Measurements from ENCODE around the gene HABP2.

HABP2 gene

DNA sequence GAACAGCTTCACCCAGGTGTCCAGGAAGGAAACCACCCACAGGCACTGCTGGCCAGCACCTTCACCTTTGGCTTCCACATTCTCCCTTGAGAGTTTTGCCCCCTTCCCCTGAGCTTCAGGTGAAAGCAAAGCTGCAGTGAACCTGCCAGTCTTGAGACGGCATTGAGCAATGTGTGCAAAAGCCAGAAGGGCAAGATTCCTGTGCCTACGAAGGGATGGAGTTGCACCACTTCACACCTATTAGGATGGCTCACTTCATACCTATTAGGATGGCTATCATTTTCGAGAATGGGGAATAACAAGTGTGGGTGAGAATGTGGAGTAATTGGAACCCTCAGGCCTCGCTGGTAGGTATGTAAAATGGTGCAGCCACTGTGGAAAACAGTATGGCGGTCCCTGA lies 7.2 kb downstream of the HABP2 start:
- DNase-seq: no peak

DNA sequence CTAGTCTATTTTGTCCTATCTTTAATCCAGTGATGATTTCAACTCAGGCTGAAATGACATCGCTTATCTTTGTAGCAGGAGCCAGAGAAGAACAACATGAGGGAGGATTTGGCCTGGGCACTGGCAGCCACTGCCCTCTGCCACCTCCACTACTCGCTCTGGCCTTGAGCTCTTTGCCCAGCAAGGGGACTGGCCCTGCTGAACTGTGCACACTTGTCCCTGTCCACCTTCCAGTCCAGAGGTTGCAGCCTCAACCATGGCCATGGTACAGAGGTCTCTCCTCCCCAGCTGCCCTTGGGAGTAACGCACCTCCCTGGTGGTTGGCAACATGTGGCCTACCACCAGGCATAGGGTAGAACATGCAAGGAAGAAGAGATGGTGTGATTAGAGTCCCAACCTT lies 8.4 kb downstream of the HABP2 start:
- no peak for DNase-seq

DNA sequence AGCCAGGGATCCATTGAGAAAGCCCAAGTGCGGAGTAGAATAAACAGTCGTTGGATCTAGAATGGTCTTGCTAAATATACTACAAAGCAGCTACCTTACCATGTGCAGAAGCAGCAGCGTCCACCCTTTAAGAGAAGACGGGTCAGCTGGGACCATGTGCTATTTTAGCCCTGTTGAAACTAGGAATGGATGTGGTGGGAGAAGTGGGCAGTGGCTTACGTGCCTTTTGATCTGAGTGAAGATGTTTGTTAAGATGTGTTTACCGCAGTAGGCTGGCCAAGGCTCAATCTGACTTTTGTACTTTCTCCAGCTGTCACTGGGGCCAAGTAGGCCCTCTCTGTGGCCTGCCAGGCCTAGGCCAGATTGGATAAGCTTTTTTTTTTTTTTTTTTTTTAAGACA lies 9.2 kb downstream of the HABP2 start:
- DNase-seq: no peak

DNA sequence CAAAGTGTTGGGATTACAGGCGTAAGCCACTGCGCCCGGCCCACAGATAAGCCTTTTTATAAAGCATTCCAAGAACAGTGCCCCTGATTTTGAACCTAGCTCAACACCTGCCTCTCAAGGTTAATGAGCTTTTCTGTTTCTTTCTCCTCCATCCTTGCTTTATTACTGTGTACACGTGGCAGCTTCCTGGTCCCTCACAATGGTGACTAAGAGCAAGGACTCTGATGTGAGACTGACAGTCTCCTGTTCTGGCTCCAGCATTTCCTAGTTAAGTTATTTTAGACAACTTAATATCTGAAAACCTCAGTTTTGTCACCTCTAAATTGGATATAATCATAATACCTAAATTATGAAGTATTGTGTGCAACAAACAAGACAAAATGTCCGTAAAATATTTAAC lies 9.9 kb downstream of the HABP2 start:
- peak; percentile 3 for DNase-seq

DNA sequence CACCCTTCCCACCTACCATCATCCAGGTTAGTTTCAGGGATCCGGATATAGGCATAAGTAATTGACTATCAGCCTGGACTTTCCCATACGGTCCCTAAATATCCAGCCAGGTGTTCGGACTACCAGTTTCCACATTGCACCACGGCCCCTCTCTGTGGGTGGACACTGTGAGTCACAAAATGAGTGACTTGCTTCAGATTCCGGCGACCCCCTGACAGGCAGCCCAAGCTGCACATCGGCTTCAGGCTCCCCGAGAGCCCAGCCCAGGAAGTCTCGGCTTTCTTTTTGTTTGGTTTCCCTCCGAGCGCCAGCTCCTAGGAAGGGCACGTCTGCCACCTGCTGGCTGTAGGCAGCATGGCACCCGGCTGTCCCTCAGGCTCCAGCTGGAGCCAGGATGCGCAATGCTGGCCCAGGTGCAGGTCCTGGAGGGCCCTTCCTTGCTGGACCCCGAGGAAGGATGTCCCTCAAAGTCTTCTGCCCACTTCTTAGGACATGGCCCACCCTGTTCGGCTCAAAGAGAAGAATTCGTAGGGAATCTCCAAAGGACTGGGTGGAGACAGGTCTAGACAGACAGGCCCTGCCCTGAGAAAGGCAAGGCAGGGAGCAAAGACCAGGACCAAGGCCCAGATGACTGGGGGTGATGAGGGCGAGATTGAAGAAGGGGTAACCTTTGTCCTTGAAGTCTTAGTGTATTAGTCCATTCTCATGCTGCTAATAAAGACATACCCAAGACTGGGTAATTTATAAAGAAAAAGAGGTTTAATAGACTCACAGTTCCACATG lies 10.6 kb downstream of the HABP2 start:
- DNase-seq: peak; percentile 86

DNA sequence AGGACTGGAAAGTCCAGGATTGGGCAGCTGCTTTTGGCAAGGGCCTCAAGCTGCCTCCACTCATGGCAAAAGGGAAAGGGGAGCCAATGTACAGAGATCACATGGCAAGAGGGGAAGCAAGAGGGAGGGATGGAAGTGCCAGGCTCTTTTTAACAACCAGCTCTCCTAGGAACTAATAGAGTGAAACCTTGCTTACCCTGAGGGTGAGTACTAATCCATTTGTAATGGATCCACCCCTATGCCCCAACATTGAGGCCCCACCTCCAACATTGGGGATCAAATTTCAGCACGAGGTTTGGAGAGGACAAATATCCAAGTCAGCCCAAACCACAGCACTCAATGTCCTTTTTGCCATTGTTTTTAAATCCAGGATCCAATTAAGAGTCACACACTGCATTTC lies 12.5 kb downstream of the HABP2 start:
- DNase-seq: no peak

DNA sequence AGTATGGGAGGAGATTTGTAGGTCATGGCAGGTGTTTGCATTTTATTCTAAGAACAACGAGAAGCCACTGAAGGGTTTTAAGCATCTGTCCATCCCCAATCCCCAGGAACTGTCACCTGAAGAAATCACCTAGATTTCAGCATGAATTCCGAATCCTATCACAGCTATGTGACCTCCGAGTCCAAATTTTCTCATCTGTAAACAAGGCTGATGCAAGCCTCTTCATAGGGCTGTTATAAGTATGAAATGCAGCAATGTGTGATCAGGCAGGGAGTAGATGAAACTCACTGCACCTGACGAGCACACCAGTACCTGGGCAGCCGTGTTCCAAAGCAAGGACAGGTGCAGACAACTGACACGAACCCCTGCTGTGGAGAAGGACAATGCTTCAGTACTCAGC lies 14.0 kb downstream of the HABP2 start:
- DNase-seq: no peak

DNA sequence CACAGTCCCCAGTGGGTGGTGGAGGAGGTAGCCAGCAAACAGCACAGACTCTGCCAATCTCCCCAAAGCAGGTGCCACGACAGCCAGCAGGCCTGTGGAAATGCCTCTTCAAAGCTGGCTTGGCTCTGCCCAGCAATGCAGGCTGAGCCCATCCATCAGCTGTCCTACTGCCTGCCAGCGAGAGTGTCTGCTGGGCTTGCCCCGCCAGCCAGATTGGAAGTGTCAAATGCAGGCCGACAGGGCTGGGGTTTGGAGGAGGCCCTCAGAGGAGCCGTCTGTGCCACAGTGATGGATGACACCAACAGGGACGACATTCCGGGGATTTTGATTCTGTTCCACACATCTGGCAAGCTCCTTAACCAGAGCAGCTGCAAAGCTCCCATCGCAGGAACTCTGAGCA lies 16.7 kb downstream of the HABP2 start:
- no peak for DNase-seq

DNA sequence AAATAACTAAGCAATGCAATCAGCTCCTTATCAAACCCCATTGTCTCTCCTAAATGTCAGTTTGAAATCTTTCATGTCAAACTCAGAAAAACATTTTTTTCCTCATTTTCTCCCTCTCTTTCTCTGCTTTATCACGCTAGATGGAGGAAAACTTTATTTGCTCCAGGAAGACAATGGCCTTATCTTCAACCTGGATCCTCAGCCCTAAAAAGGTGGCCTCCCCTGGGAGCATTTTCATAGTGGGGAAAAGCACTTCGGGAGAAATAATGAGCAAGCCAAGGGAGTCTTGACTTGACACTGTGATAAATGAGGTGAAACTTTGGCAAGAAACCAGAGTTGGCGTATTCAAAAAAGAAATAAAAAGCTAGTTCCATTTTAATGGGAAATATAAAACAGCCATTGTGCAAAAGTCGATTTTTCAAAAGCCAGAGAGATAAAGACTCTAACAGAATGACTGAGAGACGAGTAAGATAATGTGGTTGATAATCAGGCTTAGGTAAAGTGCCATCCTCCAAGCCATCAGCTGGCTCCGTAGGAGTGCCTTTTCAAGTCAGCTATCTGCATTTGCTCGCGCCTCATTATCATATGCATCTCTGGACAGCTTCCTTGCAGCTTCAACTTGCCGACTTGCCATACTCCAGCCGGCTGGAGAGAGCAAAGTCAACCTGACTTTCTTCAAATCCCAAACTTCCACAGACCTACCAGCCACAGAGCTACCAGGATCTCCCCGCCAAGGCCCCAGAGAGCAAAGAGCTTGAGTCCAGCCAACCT lies 19.9 kb downstream of the HABP2 start:
- no peak for DNase-seq

DNA sequence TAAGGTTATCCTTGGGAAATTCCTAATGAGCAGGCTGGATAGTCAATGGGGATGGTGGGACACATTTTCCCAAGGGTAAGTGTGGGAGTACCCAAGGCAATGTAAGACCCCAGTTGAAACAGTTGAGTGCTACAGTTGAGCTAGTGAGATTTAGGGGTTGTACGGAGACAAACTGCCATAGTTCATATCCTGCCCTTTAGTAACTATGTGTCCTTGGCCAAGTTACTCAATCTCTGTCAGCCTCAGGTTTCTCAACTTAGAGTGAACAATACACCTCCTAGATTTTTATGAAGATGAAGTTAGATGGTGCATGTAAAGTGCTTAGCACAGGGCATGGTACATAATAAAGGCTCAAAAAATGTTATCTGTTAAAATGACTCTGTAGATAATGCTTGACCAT lies 20.5 kb downstream of the HABP2 start:
- no peak for DNase-seq

DNA sequence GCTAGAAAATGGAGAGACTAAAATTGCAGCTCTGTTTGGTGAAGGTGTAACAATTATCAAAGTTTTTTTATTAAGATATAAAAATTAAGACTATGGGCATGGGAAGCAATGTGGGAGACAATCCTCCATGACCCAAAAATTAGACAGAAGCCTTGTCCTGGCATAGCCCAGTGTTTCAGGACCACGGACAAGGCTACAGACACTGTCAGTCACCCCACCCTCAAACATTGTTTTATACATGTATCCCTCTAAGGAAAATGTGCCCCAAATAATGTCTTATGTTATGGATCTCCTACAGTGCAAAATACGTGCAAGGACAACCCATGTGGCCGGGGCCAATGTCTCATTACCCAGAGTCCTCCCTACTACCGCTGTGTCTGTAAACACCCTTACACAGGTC lies 24.0 kb downstream of the HABP2 start:
- peak; percentile 75 for DNase-seq

DNA sequence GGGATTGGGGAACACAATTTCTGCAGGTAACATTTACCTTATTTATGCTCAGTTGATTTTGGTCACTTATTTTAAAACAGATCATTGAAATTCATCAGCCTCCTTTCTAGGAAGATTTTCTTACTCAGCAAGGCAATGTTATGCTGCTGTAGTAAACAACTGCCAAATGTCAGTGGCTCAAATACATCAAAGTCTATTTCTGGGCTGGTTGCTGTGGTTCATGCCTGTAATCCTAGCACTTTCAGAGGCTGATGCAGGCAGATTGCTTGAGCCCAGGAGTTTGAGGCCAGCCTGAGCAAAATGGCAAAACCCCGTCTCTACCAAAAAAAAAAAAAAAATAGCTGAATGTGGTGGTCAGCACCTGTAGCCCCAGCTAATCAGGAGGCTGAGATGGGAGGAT lies 25.9 kb downstream of the HABP2 start:
- DNase-seq: no peak

DNA sequence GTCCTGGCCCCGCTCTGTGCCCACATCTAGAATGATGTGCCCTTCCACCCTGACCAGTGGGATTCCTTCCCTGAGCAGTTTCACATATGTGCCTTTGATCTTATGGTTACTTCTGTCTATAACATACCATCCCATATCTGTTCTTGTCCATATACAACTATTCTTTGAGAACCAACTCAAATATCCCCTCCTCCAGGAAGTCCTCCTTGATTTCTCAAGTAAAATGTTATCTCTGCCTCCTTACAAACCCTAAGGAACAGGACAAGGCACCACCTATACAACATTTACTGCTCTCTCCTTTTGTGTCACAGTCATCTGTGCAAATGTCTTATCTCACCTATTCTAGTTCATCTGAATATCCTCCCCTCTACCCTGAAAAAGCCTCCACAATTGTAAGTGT lies 28.2 kb downstream of the HABP2 start:
- DNase-seq: no peak

DNA sequence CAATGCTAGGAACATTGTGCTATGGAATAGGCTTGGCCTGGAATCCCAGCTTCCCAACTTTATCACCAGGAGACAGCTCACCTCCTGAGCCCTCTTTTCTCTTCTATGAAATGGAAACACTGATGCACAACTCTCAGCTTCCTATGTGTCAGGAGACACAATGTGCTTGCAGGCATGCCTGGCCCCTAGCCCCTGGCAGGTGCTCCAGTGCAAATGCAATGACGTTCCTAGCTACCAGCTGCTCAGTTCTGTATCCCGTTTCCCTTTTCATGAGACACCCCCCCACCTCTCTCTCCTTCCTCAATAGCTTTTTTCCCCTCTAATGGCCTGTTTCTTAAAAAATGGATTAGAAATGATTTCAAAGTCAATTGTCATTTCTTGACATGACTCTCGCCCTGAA lies 30.7 kb downstream of the HABP2 start:
- no peak for DNase-seq

DNA sequence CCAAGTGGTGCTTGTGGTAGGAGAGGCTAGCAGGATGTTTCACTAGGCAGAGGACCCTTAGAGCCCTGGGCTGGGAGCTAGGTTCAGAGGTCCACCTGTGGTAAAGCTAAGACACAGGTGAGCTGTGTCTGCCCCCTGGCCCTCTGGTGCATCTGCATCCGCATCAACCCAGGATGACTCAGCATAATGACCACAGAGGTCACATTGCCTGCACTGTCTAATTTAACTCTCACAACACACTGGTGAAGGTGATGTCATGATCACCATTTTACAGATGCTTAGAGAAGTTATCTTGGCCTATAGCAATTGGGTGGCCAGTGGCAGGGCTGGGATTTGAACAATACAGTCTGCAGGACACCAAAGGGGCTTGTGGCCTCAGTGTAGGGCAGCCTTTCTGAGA lies 33.1 kb downstream of the HABP2 start:
- DNase-seq: peak; percentile 1

DNA sequence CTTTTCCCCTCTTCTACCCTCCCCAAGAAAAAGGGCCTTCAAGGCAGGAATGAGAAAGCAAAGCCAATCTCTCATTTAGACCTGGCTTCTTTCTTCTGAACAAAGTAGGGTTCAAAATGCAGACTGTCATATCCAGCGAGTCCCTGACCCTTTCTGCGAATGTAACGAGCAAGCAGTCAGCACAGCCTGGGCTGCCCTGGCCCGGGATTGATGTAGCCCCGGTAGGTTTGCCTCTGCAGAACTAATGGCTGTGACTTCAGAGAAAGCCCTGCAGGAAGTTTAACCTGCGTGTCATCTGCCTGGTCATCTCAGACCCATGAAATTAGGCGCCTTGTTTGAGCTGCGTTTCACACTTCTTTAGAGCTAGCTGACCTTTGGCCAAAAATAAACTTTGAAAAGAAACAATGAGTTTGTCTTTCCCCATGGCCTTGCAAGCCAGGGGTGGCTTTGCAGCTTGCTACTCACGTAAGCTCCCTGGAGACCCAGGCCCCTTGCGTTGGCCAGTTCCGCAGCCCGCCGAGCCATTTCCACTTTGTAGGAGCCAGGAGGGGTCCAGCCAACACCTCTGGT lies 36.4 kb downstream of the HABP2 start:
- no peak for DNase-seq

DNA sequence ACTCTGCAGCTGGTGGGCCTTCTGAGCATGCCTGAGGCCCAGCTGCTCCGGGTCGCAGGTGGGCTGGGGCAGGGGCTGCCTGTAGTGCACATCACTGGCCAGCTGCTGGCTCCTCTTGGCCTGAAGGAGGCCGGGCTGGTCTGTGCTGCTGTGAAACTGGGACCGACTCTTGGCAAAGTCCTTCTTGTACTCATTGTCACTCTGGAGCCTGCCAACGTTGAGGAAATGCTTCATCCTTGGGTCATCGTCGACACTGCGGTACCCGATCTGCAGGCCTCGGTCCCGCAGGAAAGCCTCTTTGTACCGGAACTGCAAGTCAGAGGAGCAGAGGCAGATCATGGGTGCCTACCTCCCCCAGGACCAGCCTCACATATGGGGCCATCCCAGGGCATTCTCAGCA lies 37.7 kb downstream of the HABP2 start:
- DNase-seq: no peak

DNA sequence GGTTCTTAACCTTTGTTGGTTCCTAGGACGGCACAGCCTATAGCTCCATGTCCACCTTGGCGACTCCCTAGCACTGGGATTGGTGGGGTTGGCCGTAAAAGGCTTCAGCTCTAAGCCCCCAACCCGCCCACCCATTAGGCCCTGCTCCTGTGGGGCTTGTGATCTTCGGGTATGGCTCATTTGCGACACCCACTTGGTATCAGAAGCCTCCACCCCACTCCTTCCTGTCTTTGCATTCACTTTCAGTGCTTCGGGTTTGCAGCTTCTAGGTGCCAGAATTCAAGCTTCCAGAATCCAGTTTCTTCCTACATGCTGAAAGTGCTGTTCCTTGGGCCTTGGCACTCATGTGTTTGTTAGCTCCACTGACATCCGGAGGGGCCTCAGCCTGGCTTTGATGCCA lies 39.5 kb downstream of the HABP2 start:
- no peak for DNase-seq

DNA sequence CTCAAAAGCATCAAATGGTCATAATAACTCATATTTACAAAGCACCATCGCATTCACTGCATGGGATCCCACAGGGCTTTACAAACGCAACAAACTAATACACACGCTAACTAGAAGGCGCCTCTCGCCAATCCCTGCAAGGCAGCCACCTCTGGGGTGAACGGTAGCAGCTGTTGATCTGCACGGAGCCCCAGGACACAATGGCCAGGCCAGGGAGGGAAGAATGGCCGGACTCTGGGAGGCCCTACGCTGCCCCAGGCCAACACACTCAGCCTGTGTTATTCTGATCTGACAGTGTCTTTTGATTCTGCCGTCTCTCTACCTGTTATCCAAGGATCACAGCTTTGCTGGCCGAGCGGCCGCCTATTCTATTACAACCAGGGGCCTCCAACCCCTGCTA lies 41.8 kb downstream of the HABP2 start:
- no peak for DNase-seq

DNA sequence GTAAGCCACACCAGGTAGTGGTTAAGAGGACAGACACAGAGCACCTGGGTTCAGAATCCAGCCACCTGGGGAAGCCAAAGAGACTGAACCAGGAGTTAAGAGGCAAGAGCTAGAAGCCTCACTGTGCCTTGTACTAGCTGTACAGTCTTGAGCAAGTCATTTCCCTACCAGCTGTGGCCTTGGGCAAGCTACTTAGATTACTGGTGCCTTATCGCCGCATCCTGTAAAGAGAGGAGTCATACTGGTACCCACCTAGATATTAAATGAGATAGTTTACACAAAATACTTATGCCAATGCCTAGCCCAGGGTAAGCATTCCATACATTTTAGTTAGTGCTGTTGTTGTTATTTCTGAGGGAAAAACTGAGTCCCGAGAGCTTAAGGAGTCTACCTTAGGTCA lies 47.7 kb downstream of the HABP2 start:
- no peak for DNase-seq

DNA sequence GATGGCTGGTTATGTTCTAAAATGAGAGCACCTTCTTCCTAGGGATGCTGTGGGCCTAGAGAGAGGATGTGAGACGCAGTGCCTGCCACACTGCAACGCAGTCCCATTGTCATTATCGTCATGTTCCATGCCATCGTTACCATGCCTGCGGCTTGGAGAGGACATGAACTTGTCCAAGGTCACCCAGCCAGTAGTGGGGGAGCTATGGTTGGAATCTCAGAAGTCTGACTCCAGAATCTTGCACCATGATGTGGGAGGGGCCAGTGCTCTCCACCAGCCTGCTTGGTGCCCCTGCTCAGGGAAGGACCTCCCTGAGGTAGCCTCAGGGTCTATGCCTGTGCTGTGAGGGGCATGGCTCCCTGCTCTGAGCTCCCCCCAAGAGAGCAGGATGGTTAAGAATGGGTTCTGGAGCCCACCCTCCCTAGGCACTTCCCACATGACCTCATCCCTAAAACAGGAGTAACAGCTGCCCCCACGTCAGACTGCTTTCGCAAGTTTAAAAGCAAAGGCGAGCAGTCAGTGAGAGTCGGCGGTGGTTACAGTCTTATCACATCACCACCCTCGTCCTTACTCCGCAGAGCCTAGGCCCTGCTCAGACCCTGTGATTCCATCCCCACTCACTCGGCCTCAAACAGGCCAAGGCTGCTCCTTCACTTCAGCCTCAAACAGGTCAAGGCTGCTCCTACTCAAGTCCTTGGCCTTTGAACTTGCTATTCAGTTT lies 50.4 kb downstream of the HABP2 start:
- DNase-seq: no peak

DNA sequence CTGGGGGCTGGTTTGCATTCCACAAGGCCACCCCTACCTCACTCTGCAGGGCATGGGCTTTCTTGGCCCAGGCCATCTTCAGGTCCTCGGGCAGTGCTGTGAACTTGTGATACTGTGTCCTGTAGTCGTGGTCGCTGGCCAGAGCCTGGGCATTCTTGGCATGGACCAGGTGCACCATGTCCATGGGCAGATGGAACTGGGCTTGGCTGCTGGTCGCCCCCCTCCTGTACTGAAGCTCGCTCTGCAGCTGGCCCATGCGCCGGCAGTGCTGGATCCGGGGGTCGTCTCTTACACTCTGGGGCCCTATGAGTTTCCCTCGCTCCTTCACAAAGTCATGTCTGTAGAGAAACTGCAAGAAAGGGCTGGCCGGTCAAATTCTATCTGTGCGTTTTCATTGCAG lies 51.7 kb downstream of the HABP2 start:
- no peak for DNase-seq

DNA sequence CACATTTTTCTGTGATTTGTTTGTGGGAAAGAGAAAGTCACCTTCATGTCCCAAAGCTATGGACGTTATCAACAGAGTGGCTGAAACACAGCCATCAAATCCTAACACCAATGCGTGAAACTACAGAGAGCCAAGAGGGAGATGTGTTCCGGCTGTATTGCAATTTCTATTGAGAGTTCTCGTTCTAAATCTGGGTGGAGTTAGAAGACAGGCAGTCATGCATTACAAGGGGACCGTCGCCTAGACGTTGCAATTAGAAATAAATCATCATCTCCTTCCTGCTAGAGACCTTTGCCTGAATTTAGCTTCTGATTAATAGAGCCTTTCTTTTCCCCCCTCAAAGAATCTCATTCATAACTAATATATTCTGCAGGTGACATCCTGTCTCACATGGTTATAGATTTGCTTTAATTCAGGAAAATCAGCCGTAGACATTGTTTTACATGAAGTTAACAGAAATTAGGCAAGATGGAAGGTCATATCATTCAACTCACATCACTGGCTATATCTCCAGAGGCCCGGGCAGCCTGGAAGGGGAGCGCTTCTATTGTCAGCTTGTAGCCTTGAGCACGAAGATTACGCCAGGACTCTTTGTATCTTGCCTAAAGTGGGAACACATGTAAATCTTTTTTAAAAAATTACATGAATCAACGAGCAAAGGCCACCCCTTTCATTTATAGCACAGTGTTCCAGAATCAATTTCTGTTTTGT lies 52.6 kb downstream of the HABP2 start:
- no peak for DNase-seq

Measured in hematopoietic multipotent progenitor cell treated with erythropoietin and hydrocortisone succinate and interleukin-3 and kit ligand, for 6 days (in vitro differentiated cells).